DND-41 (cell line): Measurements from ENCODE around the gene PTGR1.
A peak's percentile ranks its signal among the peaks of the same experiment; 100 is the strongest.

Experiments
- ATAC-seq: fragments of 200-7000 bp; cut with Tn5 transposase; 3 replicates; pipeline ENCODE4 v1.9.1; 2021; ENCODE audit warnings: low read depth; ENCODE audit not compliant: insufficient read depth
- DNase-seq: peaks from one replicate; pipeline ENCODE4 v3.0.0-alpha.2; 2020
- H2AFZ ChIP-seq: 2 replicates; pipeline ENCODE4 v1.6.0; 2012; ENCODE audit warnings: low read depth, low read length
- H3K27ac ChIP-seq: 2 replicates; pipeline ENCODE4 v1.5.1; 2012; ENCODE audit warnings: low read length, inconsistent platforms
- H3K27me3 ChIP-seq: fragments of 200-600 bp; sonication (generic); 2 replicates; pipeline ENCODE4 v1.6.0; 2012; ENCODE audit warnings: low read length, mild to moderate bottlenecking, inconsistent platforms; ENCODE audit not compliant: insufficient read depth, poor library complexity
- H3K36me3 ChIP-seq: 2 replicates; pipeline ENCODE4 v1.5.1; 2012; ENCODE audit warnings: low read length, inconsistent platforms; ENCODE audit not compliant: insufficient read depth
- H3K4me1 ChIP-seq: 2 replicates; pipeline ENCODE4 v1.5.1; 2012; ENCODE audit warnings: mild to moderate bottlenecking, low read length; ENCODE audit not compliant: insufficient read depth
- H3K4me2 ChIP-seq: 2 replicates; pipeline ENCODE4 v1.6.0; 2012; ENCODE audit warnings: mild to moderate bottlenecking, moderate library complexity, low read length, inconsistent platforms; ENCODE audit not compliant: insufficient read depth
- H3K4me3 ChIP-seq, 2 experiments: fragments of 200-600 bp in 1 of 2; shearing (Covaris generic) in 1 of 2; 2 replicates each; pipeline ENCODE4 v1.5.1; 2012 to 2016; ENCODE audit warnings: inconsistent platforms in 2 of 2, low read length in 2 of 2, mild to moderate bottlenecking in 2 of 2, low read depth in 1 of 2, moderate library complexity in 1 of 2
- H3K79me2 ChIP-seq: 2 replicates; pipeline ENCODE4 v1.6.0; 2012; ENCODE audit warnings: low read length, inconsistent platforms; ENCODE audit not compliant: insufficient read depth
- H3K9ac ChIP-seq: 2 replicates; pipeline ENCODE4 v1.6.0; 2012; ENCODE audit warnings: low read depth, mild to moderate bottlenecking, inconsistent platforms, low read length, moderate library complexity
- H3K9me3 ChIP-seq: 2 replicates; pipeline ENCODE4 v1.5.1; 2012; ENCODE audit warnings: low read length, moderate library complexity, mild to moderate bottlenecking, inconsistent platforms; ENCODE audit not compliant: insufficient read depth, severe bottlenecking
- H4K20me1 ChIP-seq: 2 replicates; pipeline ENCODE4 v1.6.0; 2012; ENCODE audit warnings: low read length; ENCODE audit not compliant: insufficient read depth
- CTCF ChIP-seq: IDR thresholded peaks from 2 replicates; pipeline ENCODE4 v1.5.1; 2012; ENCODE audit warnings: borderline replicate concordance, low read length, moderate library complexity, mild to moderate bottlenecking; ENCODE audit not compliant: poor library complexity, severe bottlenecking; ENCODE audit errors: extremely low read depth
- EZH2 ChIP-seq: IDR thresholded peaks from 3 replicates; pipeline ENCODE4 v1.6.1; 2012; ENCODE audit warnings: borderline replicate concordance, low read depth, mild to moderate bottlenecking, moderate library complexity, low read length, inconsistent platforms; ENCODE audit not compliant: severe bottlenecking

The PTGR1 gene

GRCh38 chr9:111630964-111631213 is 31.4 kb upstream of the PTGR1 start:
- peaks cover 45% of the 10 kb centered on the region for H3K79me2 ChIP-seq
- H3K4me3 ChIP-seq: peak overlapping the region; percentile 62 to 86
- H3K9ac ChIP-seq: peak overlapping the region; percentile 79
- DNase-seq: no peak
- peak overlapping the region; percentile 62 for H3K27ac ChIP-seq
- H3K4me1 ChIP-seq: peaks cover 41% of the 10 kb centered on the region
- H2AFZ ChIP-seq: peak overlapping the region; percentile 82
- no peaks in the 10 kb centered on the region for H3K9me3 ChIP-seq
- ATAC-seq: no peak
- H3K27me3 ChIP-seq: no peaks in the 10 kb centered on the region
- peak overlapping the region; percentile 92 for H3K4me2 ChIP-seq
- TF ChIP-seq EZH2 (no peak), CTCF (no peak)
- no peaks in the 10 kb centered on the region; the same call in 1 of the 2 replicates for H3K36me3 ChIP-seq
- H4K20me1 ChIP-seq: peaks cover 18% of the 10 kb centered on the region; the same call in 1 of the 2 replicates

GRCh38 chr9:111630182-111630963 is 30.9 kb upstream of the PTGR1 start:
- Histone ChIP-seq H3K9me3 (no peaks in the 10 kb centered on the region), H3K36me3 (no peaks in the 10 kb centered on the region; the same call in 1 of the 2 replicates), H3K27me3 (no peaks in the 10 kb centered on the region), H2AFZ (peak overlapping the region; percentile 82), H3K4me2 (peak overlapping the region; percentile 92), H3K4me1 (peaks cover 36% of the 10 kb centered on the region), H3K27ac (peak overlapping the region; percentile 62), H3K79me2 (peaks cover 40% of the 10 kb centered on the region), H3K4me3 (peak overlapping the region; percentile 62 to 86), H4K20me1 (peaks cover 13% of the 10 kb centered on the region; the same call in 1 of the 2 replicates), H3K9ac (peak overlapping the region; percentile 79)
- TF ChIP-seq CTCF (no peak), EZH2 (no peak)
- DNase-seq (no peak), ATAC-seq (peak; percentile 49)

- peaks cover 4% of the 10 kb centered on the region; the same call in 1 of the 2 replicates for H4K20me1 ChIP-seq
- ATAC-seq (no peak), DNase-seq (no peak)
- H3K27me3 ChIP-seq: no peaks in the 10 kb centered on the region
- peaks cover 21% of the 10 kb centered on the region for H3K79me2 ChIP-seq
- peaks cover 23% of the 10 kb centered on the region for H3K4me1 ChIP-seq
- no peaks in the 10 kb centered on the region; the same call in 1 of the 2 replicates for H3K36me3 ChIP-seq
- no peak overlapping the region for H2AFZ ChIP-seq
- H3K9me3 ChIP-seq: no peaks in the 10 kb centered on the region
- no peak overlapping the region for H3K4me3 ChIP-seq
- no peak overlapping the region for H3K27ac ChIP-seq
- no peak for TF ChIP-seq CTCF
- no peak for TF ChIP-seq EZH2
- no peak overlapping the region for H3K9ac ChIP-seq
- H3K4me2 ChIP-seq: no peak overlapping the region
Measured at GRCh38 chr9:111628411-111628810, 29.0 kb upstream of the PTGR1 start.
